Prostate gland (tissue), 2 donors: ENCODE results near the gene TCP11L2.

Source experiments
- POLR2A ChIP-seq: fragments of 450-650 bp; IDR thresholded peaks from one replicate; pipeline ENCODE4 v1.6.1; 2016; ENCODE audit warnings: antibody characterized with exemption, mild to moderate bottlenecking
- POLR2AphosphoS5 ChIP-seq: sonication (generic); formaldehyde crosslinking; IDR thresholded peaks from one replicate; pipeline ENCODE4 v1.6.1; 2017; ENCODE audit warnings: antibody characterized with exemption
- TF ChIP-seq, protein P1 (sequence below), 4 experiments: fragments of 200-600 bp in 2 of 4; fragments of 450-650 bp in 2 of 4; sonication (generic) in 2 of 4; IDR thresholded peaks; 1 replicate in 3 of 4; 2 replicates in 1 of 4; pipeline ENCODE4 v1.5.1; 2016 to 2019; ENCODE audit warnings: antibody characterized with exemption in 4 of 4, mild to moderate bottlenecking in 2 of 4, moderate library complexity in 2 of 4

DNA sequence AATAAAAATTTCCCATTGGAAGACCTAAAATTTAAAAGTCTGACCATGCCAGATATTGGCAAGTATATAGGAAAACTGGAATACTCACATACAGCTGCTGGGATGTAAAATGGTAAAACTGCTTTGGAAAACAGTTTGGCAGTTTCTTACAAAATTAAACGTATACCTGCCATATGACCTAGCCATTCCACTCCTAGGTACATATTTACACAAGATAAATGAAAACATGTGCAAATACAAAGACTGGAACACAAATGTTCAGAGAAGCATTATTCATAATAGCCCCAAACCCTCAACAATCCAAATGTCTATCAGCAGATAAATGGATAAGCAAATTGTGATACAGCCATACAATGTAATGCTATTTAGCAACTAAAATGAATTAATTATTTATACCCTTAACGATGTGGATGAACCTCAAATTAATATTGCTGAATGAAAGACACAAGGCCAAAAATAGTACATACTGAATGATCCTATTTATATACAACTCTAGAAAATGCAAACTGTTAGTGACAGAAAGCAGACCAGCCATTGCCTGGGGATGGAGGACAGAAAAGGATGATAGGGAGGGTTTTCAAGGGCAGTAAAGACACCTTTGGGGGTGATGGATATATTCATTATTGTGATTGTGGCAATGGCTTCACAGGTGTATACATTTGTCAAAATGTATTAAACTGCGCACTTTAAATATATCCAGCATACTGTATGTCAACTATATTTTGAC, 21.3 kb upstream of the TCP11L2 start:
- TF ChIP-seq, protein P1, sequence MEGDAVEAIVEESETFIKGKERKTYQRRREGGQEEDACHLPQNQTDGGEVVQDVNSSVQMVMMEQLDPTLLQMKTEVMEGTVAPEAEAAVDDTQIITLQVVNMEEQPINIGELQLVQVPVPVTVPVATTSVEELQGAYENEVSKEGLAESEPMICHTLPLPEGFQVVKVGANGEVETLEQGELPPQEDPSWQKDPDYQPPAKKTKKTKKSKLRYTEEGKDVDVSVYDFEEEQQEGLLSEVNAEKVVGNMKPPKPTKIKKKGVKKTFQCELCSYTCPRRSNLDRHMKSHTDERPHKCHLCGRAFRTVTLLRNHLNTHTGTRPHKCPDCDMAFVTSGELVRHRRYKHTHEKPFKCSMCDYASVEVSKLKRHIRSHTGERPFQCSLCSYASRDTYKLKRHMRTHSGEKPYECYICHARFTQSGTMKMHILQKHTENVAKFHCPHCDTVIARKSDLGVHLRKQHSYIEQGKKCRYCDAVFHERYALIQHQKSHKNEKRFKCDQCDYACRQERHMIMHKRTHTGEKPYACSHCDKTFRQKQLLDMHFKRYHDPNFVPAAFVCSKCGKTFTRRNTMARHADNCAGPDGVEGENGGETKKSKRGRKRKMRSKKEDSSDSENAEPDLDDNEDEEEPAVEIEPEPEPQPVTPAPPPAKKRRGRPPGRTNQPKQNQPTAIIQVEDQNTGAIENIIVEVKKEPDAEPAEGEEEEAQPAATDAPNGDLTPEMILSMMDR (IDR thresholded peaks at IDR 0.05) = no peak
- no peak for TF ChIP-seq POLR2AphosphoS5
- no peak for TF ChIP-seq POLR2A
